Naive B cell (primary cell): Measurements from ENCODE around the gene TMEM8B. TPM values are rescaled to one million over a fixed set of nuclear protein-coding genes. Genes with fewer than 3 reads are reported as not detected.
A peak's percentile ranks its signal among the peaks of the same experiment; 100 is the strongest.

Source experiments
- ATAC-seq, 2 donors: fragments of 150-1000 bp; cut with Tn5 transposase; 2 replicates each; pipeline ENCODE4 v1.10.0; 2021; ENCODE audit warnings: low read depth in 2 of 2, mild to moderate bottlenecking in 2 of 2, moderate library complexity in 2 of 2
- DNase-seq: peaks from one replicate; pipeline ENCODE4 v3.0.0; 2022
- H3K27ac Mint-ChIP-seq, 6 donors: one replicate each; pipeline ENCODE4 v1.8.0; 2020 to 2022; ENCODE audit warnings: mild to moderate bottlenecking in 6 of 6, mixed read lengths in 6 of 6, moderate library complexity in 5 of 6, inconsistent platforms in 2 of 6
- H3K27me3 Mint-ChIP-seq, 3 donors: one replicate each; pipeline ENCODE4 v1.8.0; 2021 to 2022; ENCODE audit warnings: mixed read lengths in 3 of 3, mild to moderate bottlenecking in 1 of 3
- H3K36me3 Mint-ChIP-seq, 2 donors: one replicate each; pipeline ENCODE4 v1.8.0; 2020 to 2022; ENCODE audit warnings: mixed read lengths in 2 of 2, inconsistent platforms in 1 of 2, mild to moderate bottlenecking in 1 of 2
- H3K4me1 Mint-ChIP-seq, 3 donors: one replicate each; pipeline ENCODE4 v1.8.0; 2020 to 2022; ENCODE audit warnings: mixed read lengths in 3 of 3, inconsistent platforms in 1 of 3, mild to moderate bottlenecking in 1 of 3, moderate library complexity in 1 of 3
- H3K4me3 Mint-ChIP-seq, 8 donors: one replicate each; pipeline ENCODE4 v1.8.0; 2020 to 2022; ENCODE audit warnings: mild to moderate bottlenecking in 8 of 8, mixed read lengths in 8 of 8, moderate library complexity in 8 of 8, inconsistent platforms in 2 of 8
- H3K9me3 Mint-ChIP-seq, 7 donors: one replicate each; pipeline ENCODE4 v1.8.0; 2020 to 2022; ENCODE audit warnings: mixed read lengths in 7 of 7, mild to moderate bottlenecking in 5 of 7, inconsistent platforms in 2 of 7, moderate library complexity in 1 of 7
- polyA plus RNA-seq, 6 donors: library from polyadenylated mRNA; unstranded; fragments of 300-500 nt; fragmentation: Illumina TruSeq; gene quantifications; one replicate each; pipeline ENCODE4 v1.2.3, GENCODE V29; 2021; ENCODE audit warnings: low read depth in 6 of 6

The TMEM8B gene
- polyA plus RNA-seq, 6 donors from 2014 or later = 1.7 to 3.3 (median 2.3) TPM

- no peak for DNase-seq
- H3K4me1 Mint-ChIP-seq = no peaks in the 10 kb centered on the region
- H3K27me3 Mint-ChIP-seq = peaks cover 28 to 36% (median 34%) of the 10 kb centered on the region in 3 donors
- no peak for ATAC-seq
- H3K4me3 Mint-ChIP-seq = no peak overlapping the region
- H3K36me3 Mint-ChIP-seq = no peaks in the 10 kb centered on the region
- H3K27ac Mint-ChIP-seq = no peak overlapping the region
- no peaks in the 10 kb centered on the region for H3K9me3 Mint-ChIP-seq
Observed at GRCh38 chr9:35898337-35898736, 69.3 kb downstream of the TMEM8B start.

GRCh38 chr9:35899021-35899420 lies 70.0 kb downstream of the TMEM8B start:
- Mint-ChIP-seq H3K27ac (no peak overlapping the region), H3K36me3 (no peaks in the 10 kb centered on the region), H3K4me1 (no peaks in the 10 kb centered on the region), H3K4me3 (no peak overlapping the region), H3K9me3 (no peaks in the 10 kb centered on the region), H3K27me3 (peaks cover 23 to 33% (median 29%) of the 10 kb centered on the region in 3 donors)
- ATAC-seq (no peak), DNase-seq (no peak)

- DNase-seq (peak; percentile 38), ATAC-seq (peak; percentile 61 to 64)
- peaks cover 0 to under 1% (median 0%) of the 10 kb centered on the region in 3 donors for H3K4me1 Mint-ChIP-seq
- H3K27me3 Mint-ChIP-seq = peaks cover 28 to 40% (median 33%) of the 10 kb centered on the region in 3 donors
- no peaks in the 10 kb centered on the region for H3K9me3 Mint-ChIP-seq
- no peaks in the 10 kb centered on the region for H3K36me3 Mint-ChIP-seq
- peak overlapping the region in 1 of 6 donors; percentile 79 for H3K27ac Mint-ChIP-seq
- no peak overlapping the region for H3K4me3 Mint-ChIP-seq
Observed at GRCh38 chr9:35903049-35903448, 74.0 kb downstream of the TMEM8B start.

- no peaks in the 10 kb centered on the region for H3K36me3 Mint-ChIP-seq
- H3K27ac Mint-ChIP-seq = no peak overlapping the region
- no peak overlapping the region for H3K4me3 Mint-ChIP-seq
- peaks cover 29 to 49% (median 36%) of the 10 kb centered on the region in 3 donors for H3K27me3 Mint-ChIP-seq
- ATAC-seq (no peak), DNase-seq (no peak)
- H3K4me1 Mint-ChIP-seq = peaks cover 0 to 12% (median 10%) of the 10 kb centered on the region in 3 donors
- no peaks in the 10 kb centered on the region for H3K9me3 Mint-ChIP-seq
Observed at GRCh38 chr9:35904338-35904737, 75.3 kb downstream of the TMEM8B start.

- no peaks in the 10 kb centered on the region for H3K36me3 Mint-ChIP-seq
- no peak overlapping the region for H3K4me3 Mint-ChIP-seq
- H3K27me3 Mint-ChIP-seq = peaks cover 31 to 56% (median 36%) of the 10 kb centered on the region in 3 donors
- H3K9me3 Mint-ChIP-seq = no peaks in the 10 kb centered on the region
- H3K27ac Mint-ChIP-seq = peak overlapping the region in 1 of 6 donors; percentile 12
- DNase-seq = no peak
- peaks cover 0 to 12% (median 10%) of the 10 kb centered on the region in 3 donors for H3K4me1 Mint-ChIP-seq
- ATAC-seq = no peak
Observed at GRCh38 chr9:35905051-35905781, 76.2 kb downstream of the TMEM8B start.

GRCh38 chr9:35905912-35906679 lies 77.1 kb downstream of the TMEM8B start, which contains the start of gene HRCT1:
Gene HRCT1, plus strand, starts transcription at chr9:35906202. Its CDS starts 86 bp downstream, at chr9:35906288.
- Mint-ChIP-seq H3K4me3 (no peak within 1 kb of the TSS), H3K9me3 (no peaks in the 10 kb centered on the region), H3K36me3 (no peaks in the 10 kb centered on the region), H3K27ac (peak within 1 kb of the TSS in 2 of 6 donors; percentile 12 to 22), H3K27me3 (peaks cover 32 to 59% (median 39%) of the 10 kb centered on the region in 3 donors), H3K4me1 (peaks cover 5 to 18% (median 15%) of the 10 kb centered on the region in 3 donors)
- no peak for DNase-seq
- no peak for ATAC-seq

GRCh38 chr9:35906923-35907699 lies 78.1 kb downstream of the TMEM8B start:
- DNase-seq (no peak), ATAC-seq (no peak)
- Mint-ChIP-seq H3K27me3 (peaks cover 31 to 57% (median 35%) of the 10 kb centered on the region in 3 donors), H3K4me1 (peaks cover 6 to 19% (median 17%) of the 10 kb centered on the region in 3 donors), H3K9me3 (no peaks in the 10 kb centered on the region), H3K27ac (peak overlapping the region in 1 of 6 donors; percentile 22), H3K36me3 (no peaks in the 10 kb centered on the region), H3K4me3 (no peak overlapping the region)

- Mint-ChIP-seq H3K4me3 (no peak overlapping the region), H3K4me1 (peaks cover 6 to 19% (median 17%) of the 10 kb centered on the region in 3 donors), H3K9me3 (no peaks in the 10 kb centered on the region), H3K27me3 (peaks cover 29 to 50% (median 35%) of the 10 kb centered on the region in 3 donors), H3K27ac (peak overlapping the region in 1 of 6 donors; percentile 26), H3K36me3 (no peaks in the 10 kb centered on the region)
- DNase-seq (no peak), ATAC-seq (peak in 1 of 2 donors; percentile 48)
Observed at GRCh38 chr9:35907711-35908503, 78.9 kb downstream of the TMEM8B start.

GRCh38 chr9:35908504-35909125 lies 79.6 kb downstream of the TMEM8B start:
- no peak for ATAC-seq
- H3K4me1 Mint-ChIP-seq = peaks cover 6 to 19% (median 17%) of the 10 kb centered on the region in 3 donors
- no peak overlapping the region for H3K4me3 Mint-ChIP-seq
- H3K27ac Mint-ChIP-seq = no peak overlapping the region
- no peaks in the 10 kb centered on the region for H3K36me3 Mint-ChIP-seq
- H3K27me3 Mint-ChIP-seq = peaks cover 26 to 48% (median 35%) of the 10 kb centered on the region in 3 donors
- DNase-seq = no peak
- no peaks in the 10 kb centered on the region for H3K9me3 Mint-ChIP-seq

GRCh38 chr9:35909274-35909673 lies 80.2 kb downstream of the TMEM8B start, which contains the start of gene SPAAR:
Gene SPAAR, plus strand, starts transcription at chr9:35909490. Its CDS starts 974 bp downstream, at chr9:35910464.
- H3K36me3 Mint-ChIP-seq = no peaks in the 10 kb centered on the region
- H3K9me3 Mint-ChIP-seq = no peaks in the 10 kb centered on the region
- peaks cover 20 to 45% (median 35%) of the 10 kb centered on the region in 3 donors for H3K27me3 Mint-ChIP-seq
- ATAC-seq = no peak
- DNase-seq = no peak
- no peak within 1 kb of the TSS for H3K4me3 Mint-ChIP-seq
- H3K4me1 Mint-ChIP-seq = peaks cover 6 to 19% (median 17%) of the 10 kb centered on the region in 3 donors
- H3K27ac Mint-ChIP-seq = no peak within 1 kb of the TSS

GRCh38 chr9:35909687-35910612 lies 80.9 kb downstream of the TMEM8B start:
- Mint-ChIP-seq H3K27ac (no peak overlapping the region), H3K27me3 (peaks cover 16 to 38% (median 35%) of the 10 kb centered on the region in 3 donors), H3K4me3 (no peak overlapping the region), H3K9me3 (no peaks in the 10 kb centered on the region), H3K4me1 (peaks cover 6 to 19% (median 17%) of the 10 kb centered on the region in 3 donors), H3K36me3 (no peaks in the 10 kb centered on the region)
- ATAC-seq (no peak), DNase-seq (no peak)
